ENCODE data around the gene SMG6.
"Not testable (repeated sequence)": the region's sequence is repeated elsewhere in the genome, so short reads cannot be mapped to it uniquely, and the experiment has no call there.

Gene SMG6

GRCh38 chr17:2230877-2231276 lies 72.7 kb downstream of the SMG6 start:
- no peak for DNase-seq

- DNase-seq, result no peak
Measured at GRCh38 chr17:2227025-2227699, 76.4 kb downstream of the SMG6 start.

- no peak for DNase-seq
Measured at GRCh38 chr17:2223617-2223927, 80.0 kb downstream of the SMG6 start.

- DNase-seq, result peak; percentile 15 to 30
Measured at GRCh38 chr17:2222901-2223616, 80.5 kb downstream of the SMG6 start.

GRCh38 chr17:2222301-2222700 lies 81.3 kb downstream of the SMG6 start:
- no peak for DNase-seq

GRCh38 chr17:2218426-2218825 lies 85.2 kb downstream of the SMG6 start:
- DNase-seq, result no peak

GRCh38 chr17:2215616-2216364 lies 87.8 kb downstream of the SMG6 start:
- peak; percentile 50 to 60 for DNase-seq

- no peak for DNase-seq
Measured at GRCh38 chr17:2214929-2215615, 88.5 kb downstream of the SMG6 start.

GRCh38 chr17:2214047-2214928 lies 89.3 kb downstream of the SMG6 start:
- peak in 1 of 2 experiments; percentile 28 for DNase-seq

- DNase-seq, result no peak
Measured at GRCh38 chr17:2213291-2213960, 90.2 kb downstream of the SMG6 start.

- no peak for DNase-seq
Measured at GRCh38 chr17:2212400-2212981, 91.1 kb downstream of the SMG6 start.

- DNase-seq, result no peak
Measured at GRCh38 chr17:2211661-2212399, 91.8 kb downstream of the SMG6 start.

- DNase-seq, result no peak
Measured at GRCh38 chr17:2210726-2211125, 92.9 kb downstream of the SMG6 start.

GRCh38 chr17:2207815-2208515 lies 95.6 kb downstream of the SMG6 start:
- no peak for DNase-seq

GRCh38 chr17:2204393-2204792 lies 99.2 kb downstream of the SMG6 start:
- no peak for DNase-seq

- no peak for DNase-seq
Measured at GRCh38 chr17:2203818-2204217, 99.8 kb downstream of the SMG6 start.

- DNase-seq, result no peak
Measured at GRCh38 chr17:2202996-2203575, 100.5 kb downstream of the SMG6 start.

- no peak for DNase-seq
Measured at GRCh38 chr17:2202302-2202995, 101.1 kb downstream of the SMG6 start.

- DNase-seq, result not testable (repeated sequence)
Measured at GRCh38 chr17:2199386-2199785, 104.2 kb downstream of the SMG6 start.
